Thymus (tissue), 11 donors: ENCODE measurements around the gene SLC25A45. TPM values are rescaled to one million over a fixed set of nuclear protein-coding genes. Genes with fewer than 3 reads are reported as not detected.
A peak's percentile ranks its signal among the peaks of the same experiment; 100 is the strongest.

ENCODE experiments used
- DNase-seq, 9 donors: peaks; one replicate each; pipeline ENCODE4 v3.0.0-alpha.2; 2013; ENCODE audit warnings: low spot score in 9 of 9, low read depth in 6 of 9, missing footprints in 1 of 9
- H3K27ac ChIP-seq, 2 donors: one replicate each; pipeline ENCODE4 v1.5.1; 2013; ENCODE audit warnings: control low read depth in 1 of 2, low read depth in 1 of 2, low read length in 1 of 2, mild to moderate bottlenecking in 1 of 2, moderate library complexity in 1 of 2
- H3K27me3 ChIP-seq, 2 donors: one replicate each; pipeline ENCODE4 v1.5.1; 2013; ENCODE audit warnings: low read length in 1 of 2; ENCODE audit not compliant: control insufficient read depth in 2 of 2, insufficient read depth in 1 of 2
- H3K36me3 ChIP-seq, 2 donors: one replicate each; pipeline ENCODE4 v1.5.1; 2013; ENCODE audit warnings: low read length in 1 of 2, mild to moderate bottlenecking in 1 of 2, moderate library complexity in 1 of 2; ENCODE audit not compliant: control insufficient read depth in 2 of 2, insufficient read depth in 2 of 2
- H3K4me1 ChIP-seq, 2 donors: one replicate each; pipeline ENCODE4 v1.5.1; 2013; ENCODE audit warnings: low read length in 2 of 2; ENCODE audit not compliant: control insufficient read depth in 2 of 2, insufficient read depth in 2 of 2
- H3K4me3 ChIP-seq, 2 donors: one replicate each; pipeline ENCODE4 v1.5.1; 2013; ENCODE audit warnings: low read length in 2 of 2, control low read depth in 1 of 2, mild to moderate bottlenecking in 1 of 2
- H3K9me3 ChIP-seq, 2 donors: one replicate each; pipeline ENCODE4 v1.5.1; 2013; ENCODE audit warnings: low read length in 1 of 2, mild to moderate bottlenecking in 1 of 2; ENCODE audit not compliant: control insufficient read depth in 2 of 2, insufficient read depth in 1 of 2
- WGBS: extraction: QIAGEN DNeasy Blood & Tissue Kit; methylation state at CpG from one replicate; pipeline ENCODE4 v1.1.7; 2013; 5-methylcytosine and 5-hydroxymethylcytosine counted together
- polyA plus RNA-seq: library from polyadenylated mRNA; stranded (reverse); fragments of 200-250 nt; gene quantifications from one replicate; pipeline ENCODE4 v1.2.3, GENCODE V29; 2013
- total RNA-seq: library from RNA; stranded (reverse); fragments of 120-200 nt; gene quantifications from one replicate; pipeline ENCODE4 v1.2.4, GENCODE V29; 2013
- donor health status: healthy.

SLC25A45 gene
- total and polyA plus RNA-seq, 2 donors: 8.1 to 35.3 TPM

DNA sequence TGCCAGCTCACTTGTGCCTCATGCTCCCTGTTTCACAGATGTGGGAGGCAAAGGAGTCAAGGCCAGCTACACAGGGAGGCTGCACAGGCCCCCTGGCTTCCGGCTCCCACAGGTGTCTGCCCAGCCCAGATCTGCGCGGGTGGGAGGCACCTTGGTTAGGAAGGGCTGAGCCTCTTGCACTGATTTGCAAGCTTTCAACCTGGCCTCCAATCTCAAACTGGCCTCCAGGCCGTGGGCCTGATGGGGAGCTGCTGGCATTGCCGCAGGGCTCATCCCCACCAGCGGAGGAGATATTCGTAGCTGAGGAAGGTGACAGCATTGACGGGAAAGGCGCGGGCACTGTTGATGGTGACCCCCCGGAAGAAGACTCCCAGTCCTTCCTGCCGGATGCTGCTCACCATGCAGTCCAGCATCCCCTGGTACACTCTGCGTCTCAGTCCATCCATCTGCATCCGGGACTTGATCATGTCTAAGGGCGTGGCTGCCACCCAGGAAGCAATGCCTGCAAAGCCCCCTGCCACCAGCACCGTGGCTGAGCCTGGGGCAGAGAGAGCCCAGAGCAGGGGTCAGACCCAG lies 6.2 kb downstream of the SLC25A45 start:
- no peak overlapping the region for H3K27ac ChIP-seq
- no peak overlapping the region for H3K4me3 ChIP-seq
- no peak for DNase-seq
- peaks cover 3 to 6% of the 10 kb centered on the region in 2 donors for H3K4me1 ChIP-seq
- H3K36me3 ChIP-seq: peaks cover 4 to 8% of the 10 kb centered on the region in 2 donors
- peaks cover 0 to 1% of the 10 kb centered on the region in 2 donors for H3K9me3 ChIP-seq
- no peaks in the 10 kb centered on the region for H3K27me3 ChIP-seq
- WGBS: 97% methylated on average over 16 of the region's 16 CpGs

DNA sequence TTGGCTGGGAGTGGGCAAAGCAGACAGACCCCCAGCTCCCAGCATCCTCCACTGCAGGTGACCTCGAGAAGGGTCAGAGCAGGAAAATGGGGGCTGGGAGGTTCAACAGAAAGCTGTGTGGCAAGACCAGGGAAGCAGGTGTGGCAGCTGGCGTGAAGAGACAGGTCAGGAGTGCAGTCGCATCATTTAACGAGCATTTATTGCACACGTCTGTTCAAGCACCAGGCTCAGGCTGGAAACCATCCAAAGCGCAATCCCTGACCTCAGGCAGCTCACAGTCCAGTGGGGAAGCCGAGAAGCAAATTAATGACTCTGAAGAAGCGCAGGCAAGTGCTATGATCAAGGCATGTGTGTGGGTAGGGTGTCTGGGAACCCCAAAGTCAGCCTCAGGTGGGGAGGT lies 7.4 kb downstream of the SLC25A45 start:
- 93% methylated on average over 8 of the region's 8 CpGs for WGBS
- Histone ChIP-seq H3K27ac (no peak overlapping the region), H3K4me1 (no peaks in the 10 kb centered on the region), H3K9me3 (peaks cover 0 to 1% of the 10 kb centered on the region in 2 donors), H3K36me3 (peaks cover 4 to 8% of the 10 kb centered on the region in 2 donors), H3K27me3 (no peaks in the 10 kb centered on the region), H3K4me3 (no peak overlapping the region)
- DNase-seq: no peak

DNA sequence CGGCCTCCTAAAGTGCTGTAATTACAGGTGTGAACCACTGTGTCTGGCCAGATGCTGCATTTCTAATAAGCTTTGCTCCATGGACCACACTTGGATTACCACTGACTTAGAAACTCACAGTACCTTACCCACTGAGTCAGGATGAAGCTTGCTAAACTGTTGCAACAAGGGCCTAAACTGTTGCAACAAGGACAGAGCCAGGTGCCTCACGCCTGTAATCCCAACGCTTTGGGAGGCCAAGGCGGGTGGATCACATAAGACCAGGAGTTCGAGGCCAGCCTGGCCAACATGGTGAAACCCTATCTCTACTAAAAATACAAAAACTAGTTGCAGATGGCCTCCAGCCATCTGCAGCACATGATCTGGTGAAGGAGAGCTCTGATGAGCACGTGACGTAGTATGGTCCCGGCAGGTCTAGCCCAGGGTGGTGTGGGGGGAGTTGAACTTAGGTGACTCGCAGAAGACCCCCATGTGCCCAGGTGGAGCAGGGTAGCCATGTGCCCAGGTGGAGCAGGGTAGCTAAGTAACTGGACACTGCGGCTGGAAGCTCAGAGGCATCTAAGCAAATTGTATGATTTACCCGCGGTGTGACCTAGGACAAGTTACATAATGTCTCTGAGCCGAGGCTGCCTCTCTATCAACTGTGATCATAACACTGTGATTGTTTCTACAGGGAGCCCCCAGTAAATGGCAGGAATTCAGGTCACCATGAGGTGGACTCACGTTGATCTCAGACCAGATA lies 8.4 kb downstream of the SLC25A45 start:
- WGBS: 96% methylated on average over 14 of the region's 14 CpGs
- DNase-seq: no peak
- Histone ChIP-seq H3K9me3 (peaks cover 0 to 1% of the 10 kb centered on the region in 2 donors), H3K36me3 (peaks cover 0 to under 1% of the 10 kb centered on the region in 2 donors), H3K27ac (no peak overlapping the region), H3K4me1 (no peaks in the 10 kb centered on the region), H3K27me3 (no peaks in the 10 kb centered on the region), H3K4me3 (no peak overlapping the region)

DNA sequence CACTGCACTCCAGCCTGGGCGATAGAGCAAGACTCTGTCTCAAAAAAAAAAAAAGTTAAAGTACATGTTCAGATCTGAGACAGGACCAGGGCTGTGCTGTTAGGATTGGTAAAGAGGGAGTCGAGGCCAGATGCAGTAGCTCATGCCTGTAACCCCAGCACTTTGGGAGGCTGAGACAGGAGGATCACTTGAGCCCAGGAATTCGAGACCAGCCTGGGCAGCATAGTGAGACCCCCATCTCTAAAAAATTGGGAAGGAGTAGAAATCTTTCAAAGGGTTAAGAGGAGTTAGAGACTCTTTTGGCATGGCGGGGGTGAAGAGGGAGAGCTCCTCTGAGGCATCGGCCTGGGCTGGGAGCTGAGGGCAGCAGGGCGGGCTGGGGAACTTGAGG lies 11.8 kb downstream of the SLC25A45 start:
- no peak overlapping the region for H3K4me3 ChIP-seq
- no peaks in the 10 kb centered on the region for H3K36me3 ChIP-seq
- H3K4me1 ChIP-seq: no peaks in the 10 kb centered on the region
- H3K9me3 ChIP-seq: no peaks in the 10 kb centered on the region
- no peak for DNase-seq
- 94% methylated on average over 6 of the region's 6 CpGs for WGBS
- no peak overlapping the region for H3K27ac ChIP-seq
- no peaks in the 10 kb centered on the region for H3K27me3 ChIP-seq

DNA sequence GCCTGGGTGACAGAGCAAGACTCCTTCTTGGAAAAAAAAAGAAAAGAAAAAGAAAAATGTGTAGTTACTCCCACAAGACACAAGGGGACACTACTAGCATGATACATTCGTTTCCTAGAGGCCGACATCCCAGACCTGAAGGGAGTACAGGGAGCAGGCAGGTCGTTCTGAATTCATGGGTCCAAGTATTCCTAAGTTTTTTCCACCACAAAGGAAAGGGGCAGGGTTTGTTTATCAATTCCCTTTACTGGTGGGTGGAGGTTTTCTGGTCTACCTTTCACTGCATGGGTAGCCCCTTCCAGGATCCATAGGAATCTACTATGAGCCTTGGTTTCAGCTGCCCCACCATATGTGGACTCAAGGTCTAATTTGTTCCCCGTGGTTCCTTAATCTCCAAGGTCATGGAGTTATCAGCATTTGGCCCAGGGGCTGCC lies 16.1 kb downstream of the SLC25A45 start:
- WGBS: 9% methylated on average over 4 of the region's 4 CpGs

DNA sequence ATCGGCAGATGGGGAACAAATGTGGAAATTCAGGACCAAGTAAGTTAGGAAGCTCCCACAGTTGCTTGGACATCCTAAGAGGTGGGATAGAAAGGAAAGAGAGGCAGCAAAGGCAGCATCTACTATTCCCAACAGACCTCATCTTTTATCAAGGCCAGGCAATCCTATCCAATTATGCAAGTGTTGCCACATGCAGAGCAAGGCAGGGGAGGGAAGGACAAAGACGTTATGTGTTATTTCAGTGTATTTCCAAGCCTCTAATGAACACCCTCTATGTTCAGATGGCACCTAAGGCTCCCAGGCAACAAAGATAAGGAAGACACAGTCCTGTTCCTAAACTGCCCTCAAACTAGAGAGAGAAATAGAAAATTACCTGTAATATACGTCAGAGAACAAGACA lies 18.7 kb downstream of the SLC25A45 start:
- Histone ChIP-seq H3K27ac (no peak overlapping the region), H3K4me3 (no peak overlapping the region), H3K4me1 (peaks cover 0 to 5% of the 10 kb centered on the region in 2 donors), H3K9me3 (no peaks in the 10 kb centered on the region), H3K27me3 (no peaks in the 10 kb centered on the region), H3K36me3 (no peaks in the 10 kb centered on the region)
- no peak for DNase-seq
- WGBS: 95% methylated on average over 3 of the region's 3 CpGs

More for the DNA sequence above, 16.1 kb downstream of the SLC25A45 start:
- no peak overlapping the region for H3K27ac ChIP-seq
- no peaks in the 10 kb centered on the region for H3K27me3 ChIP-seq
- H3K4me3 ChIP-seq: no peak overlapping the region
- DNase-seq: peak in 4 of 9 donors; percentile 33 to 72 (median 46)
- H3K4me1 ChIP-seq: peaks cover 0 to 5% of the 10 kb centered on the region in 2 donors
- H3K9me3 ChIP-seq: no peaks in the 10 kb centered on the region
- H3K36me3 ChIP-seq: no peaks in the 10 kb centered on the region

DNA sequence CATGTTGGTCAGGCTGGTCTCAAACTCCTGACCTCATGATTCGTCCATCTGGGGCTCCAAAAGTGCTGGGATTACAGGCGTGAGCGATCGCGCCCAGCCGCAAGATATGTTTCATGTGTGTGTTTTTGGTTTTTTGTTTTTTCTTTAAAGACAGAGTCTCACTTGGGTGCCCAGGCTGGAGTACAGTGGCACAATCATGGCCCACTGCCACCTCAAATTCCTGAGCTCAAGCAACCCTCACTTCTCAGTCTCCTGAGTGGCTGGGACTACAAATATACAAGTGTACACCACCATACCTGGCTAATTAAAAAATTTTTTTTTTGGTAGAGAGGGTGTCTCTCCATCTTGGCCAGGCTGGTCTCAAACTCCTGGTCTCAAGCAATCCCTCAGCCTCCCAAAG lies 19.5 kb downstream of the SLC25A45 start:
- H3K36me3 ChIP-seq: no peaks in the 10 kb centered on the region
- H3K27me3 ChIP-seq: no peaks in the 10 kb centered on the region
- no peak for DNase-seq
- H3K4me1 ChIP-seq: peaks cover 0 to 5% of the 10 kb centered on the region in 2 donors
- H3K4me3 ChIP-seq: no peak overlapping the region
- no peak overlapping the region for H3K27ac ChIP-seq
- no peaks in the 10 kb centered on the region for H3K9me3 ChIP-seq
- WGBS: 84% methylated on average over 6 of the region's 6 CpGs

DNA sequence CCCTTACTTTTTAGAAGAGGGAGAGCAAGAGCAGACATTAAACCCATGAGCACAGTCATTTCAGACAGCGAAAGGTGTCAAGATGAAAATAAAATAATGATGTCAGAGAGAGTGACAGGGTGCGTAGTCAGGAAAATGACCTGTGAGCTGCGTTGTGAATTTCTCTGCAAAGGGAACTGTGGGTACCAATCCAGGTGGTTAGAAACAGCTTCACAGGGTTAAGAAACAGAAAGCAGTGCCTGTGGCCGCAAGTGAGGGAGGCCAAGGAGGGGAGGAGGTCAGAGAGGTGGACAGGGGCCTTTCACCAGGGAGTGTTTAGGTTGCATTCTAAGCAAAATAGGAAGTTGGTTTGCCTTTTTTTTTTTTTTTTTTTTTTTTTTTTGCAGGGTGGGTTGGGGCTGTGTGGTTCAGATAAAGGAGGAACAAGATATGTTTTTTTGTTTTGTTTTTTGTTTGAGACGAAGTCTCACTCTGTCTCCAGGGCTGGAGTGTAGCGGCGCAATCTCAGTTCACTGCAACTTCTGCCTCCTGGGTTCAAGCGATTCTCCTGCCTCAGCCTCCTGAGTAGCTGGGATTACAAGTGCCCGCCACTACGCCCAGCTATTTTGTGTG lies 20.0 kb downstream of the SLC25A45 start:
- H3K9me3 ChIP-seq: no peaks in the 10 kb centered on the region
- no peaks in the 10 kb centered on the region for H3K36me3 ChIP-seq
- H3K27ac ChIP-seq: no peak overlapping the region
- peaks cover 0 to 5% of the 10 kb centered on the region in 2 donors for H3K4me1 ChIP-seq
- H3K4me3 ChIP-seq: no peak overlapping the region
- WGBS: 56% methylated on average over 10 of the region's 10 CpGs
- H3K27me3 ChIP-seq: no peaks in the 10 kb centered on the region
- no peak for DNase-seq

DNA sequence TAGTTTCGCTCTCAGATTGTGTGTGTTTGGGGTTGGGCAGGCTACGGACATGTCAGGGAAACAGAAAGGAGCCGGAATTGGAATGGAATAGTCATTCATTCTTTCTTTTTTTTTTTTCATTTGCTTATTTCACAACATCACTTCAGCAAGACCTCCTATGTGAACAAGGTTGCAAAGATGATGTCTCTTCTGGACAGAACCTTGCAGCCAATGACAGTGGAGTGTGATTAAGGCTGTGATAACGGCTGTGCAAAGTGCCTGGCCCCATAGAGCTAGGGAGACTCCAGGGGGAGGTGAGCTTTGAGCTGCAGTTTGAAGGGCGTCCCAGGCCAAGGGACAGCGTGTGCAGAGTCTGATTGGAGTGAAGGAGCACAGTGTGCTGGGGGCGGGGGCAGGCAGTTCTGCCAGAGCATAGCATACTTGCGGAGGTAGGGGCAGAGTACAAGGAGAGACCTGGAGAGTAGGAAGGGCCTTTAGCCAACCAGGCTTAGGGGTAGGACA lies 24.5 kb downstream of the SLC25A45 start:
- 96% methylated on average over 8 of the region's 8 CpGs for WGBS
- no peak for DNase-seq
- peaks cover 0 to 20% of the 10 kb centered on the region in 2 donors for H3K27me3 ChIP-seq
- H3K4me1 ChIP-seq: peaks cover 11 to 30% of the 10 kb centered on the region in 2 donors
- H3K27ac ChIP-seq: no peak overlapping the region
- H3K36me3 ChIP-seq: peaks cover 0 to 7% of the 10 kb centered on the region in 2 donors
- no peaks in the 10 kb centered on the region for H3K9me3 ChIP-seq
- H3K4me3 ChIP-seq: no peak overlapping the region
